Adrenal gland (tissue), 5 donors: ENCODE results near the gene BCL11A.

Source experiments
- POLR2A ChIP-seq, 2 donors: fragments of 450-650 bp; IDR thresholded peaks; one replicate each; pipeline ENCODE4 v1.6.1; 2017; ENCODE audit warnings: antibody characterized with exemption in 2 of 2, mild to moderate bottlenecking in 2 of 2, moderate library complexity in 1 of 2
- TF ChIP-seq, protein P1 (sequence below), 6 experiments: fragments of 450-650 bp in 4 of 6; fragments of 200-600 bp in 2 of 6; sonication (generic) in 1 of 6; IDR thresholded peaks; 1 replicate in 5 of 6; 2 replicates in 1 of 6; pipeline versions ENCODE4 v1.5.1 to v1.8.0; 2016 to 2021; ENCODE audit warnings: antibody characterized with exemption in 6 of 6, mild to moderate bottlenecking in 2 of 6, moderate library complexity in 1 of 6
- donor health status: DM: no; HTN: no; CAD: no.

DNA sequence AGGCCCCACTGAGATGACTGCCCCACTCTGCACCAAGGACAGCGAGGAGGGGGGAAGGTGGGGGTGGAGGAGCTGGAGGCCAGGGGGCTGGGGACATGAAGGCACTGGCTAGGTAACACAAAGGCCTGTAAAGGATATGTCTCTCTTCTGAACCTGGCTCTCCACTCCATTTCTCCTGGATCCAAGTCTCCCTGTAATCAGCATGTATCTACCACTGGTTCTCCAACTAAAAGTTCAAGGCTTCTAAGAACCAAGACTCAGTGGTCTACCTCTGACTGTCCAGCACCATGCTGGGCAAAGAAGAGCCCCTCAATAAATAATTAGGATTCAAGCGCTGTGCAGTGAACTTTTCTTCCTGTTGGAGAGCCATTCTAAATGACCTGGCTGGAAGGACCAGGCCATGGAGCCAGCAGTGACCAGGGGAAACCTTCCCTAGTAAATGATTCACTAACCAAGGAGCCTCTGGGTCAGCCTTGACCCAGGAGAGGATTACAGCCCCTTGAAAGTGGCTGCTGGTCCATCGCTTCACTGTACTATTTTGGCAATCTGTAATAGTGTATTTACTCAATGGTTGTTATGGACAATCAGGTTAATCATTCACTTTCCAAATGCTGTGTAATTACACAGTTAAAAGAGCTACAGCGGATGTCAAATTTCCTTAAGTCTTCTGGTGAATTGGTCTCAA lies 73.2 kb downstream of the BCL11A start:
- TF ChIP-seq, protein P1, sequence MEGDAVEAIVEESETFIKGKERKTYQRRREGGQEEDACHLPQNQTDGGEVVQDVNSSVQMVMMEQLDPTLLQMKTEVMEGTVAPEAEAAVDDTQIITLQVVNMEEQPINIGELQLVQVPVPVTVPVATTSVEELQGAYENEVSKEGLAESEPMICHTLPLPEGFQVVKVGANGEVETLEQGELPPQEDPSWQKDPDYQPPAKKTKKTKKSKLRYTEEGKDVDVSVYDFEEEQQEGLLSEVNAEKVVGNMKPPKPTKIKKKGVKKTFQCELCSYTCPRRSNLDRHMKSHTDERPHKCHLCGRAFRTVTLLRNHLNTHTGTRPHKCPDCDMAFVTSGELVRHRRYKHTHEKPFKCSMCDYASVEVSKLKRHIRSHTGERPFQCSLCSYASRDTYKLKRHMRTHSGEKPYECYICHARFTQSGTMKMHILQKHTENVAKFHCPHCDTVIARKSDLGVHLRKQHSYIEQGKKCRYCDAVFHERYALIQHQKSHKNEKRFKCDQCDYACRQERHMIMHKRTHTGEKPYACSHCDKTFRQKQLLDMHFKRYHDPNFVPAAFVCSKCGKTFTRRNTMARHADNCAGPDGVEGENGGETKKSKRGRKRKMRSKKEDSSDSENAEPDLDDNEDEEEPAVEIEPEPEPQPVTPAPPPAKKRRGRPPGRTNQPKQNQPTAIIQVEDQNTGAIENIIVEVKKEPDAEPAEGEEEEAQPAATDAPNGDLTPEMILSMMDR (IDR thresholded peaks at IDR 0.05) = no peak
- TF ChIP-seq POLR2A (IDR thresholded peaks at IDR 0.05) = no peak
